ENCODE measurements around the gene TEX11. TPM values are rescaled to one million over a fixed set of nuclear protein-coding genes. Genes with fewer than 3 reads are reported as not detected.
"Not testable (repeated sequence)": the region's sequence is repeated elsewhere in the genome, so short reads cannot be mapped to it uniquely, and the experiment has no call there.

TEX11 gene
- not detected for total RNA-seq

GRCh38 chrX:70908541-70908940 lies at the start of gene TEX11:
Gene TEX11, minus strand, starts transcription at chrX:70908711. Its CDS starts 922 bp downstream, at chrX:70907789.
- H3K36me3 Mint-ChIP-seq: no peaks in the 10 kb centered on the region
- no peak for ATAC-seq
- DNase-seq (ENCODE audit: low spot score in 2 of 2): no peak
- peak within 1 kb of the TSS in 1 of 2 donors; percentile 62 for H3K27ac Mint-ChIP-seq
- H3K9me3 Mint-ChIP-seq: no peaks in the 10 kb centered on the region

GRCh38 chrX:70954871-70955270 lies 46.4 kb upstream of the TEX11 start:
- H3K36me3 Mint-ChIP-seq: no peaks in the 10 kb centered on the region
- no peaks in the 10 kb centered on the region for H3K9me3 Mint-ChIP-seq
- no peak overlapping the region for H3K27ac Mint-ChIP-seq
- ATAC-seq (no peak), DNase-seq (ENCODE audit: low spot score in 2 of 2) (no peak)

- no peaks in the 10 kb centered on the region for H3K9me3 Mint-ChIP-seq
- DNase-seq (ENCODE audit: low spot score in 2 of 2): no peak
- H3K36me3 Mint-ChIP-seq: no peaks in the 10 kb centered on the region
- no peak overlapping the region for H3K27ac Mint-ChIP-seq
- ATAC-seq: no peak
Measured at GRCh38 chrX:70924294-70924911, 15.9 kb upstream of the TEX11 start.

- ATAC-seq: no peak
- DNase-seq (ENCODE audit: low spot score in 2 of 2): no peak
- H3K9me3 Mint-ChIP-seq: no peaks in the 10 kb centered on the region
- H3K36me3 Mint-ChIP-seq: no peaks in the 10 kb centered on the region
- H3K27ac Mint-ChIP-seq: no peak overlapping the region
Measured at GRCh38 chrX:70922774-70923473, 14.4 kb upstream of the TEX11 start.

GRCh38 chrX:70921709-70922352 lies 13.3 kb upstream of the TEX11 start:
- no peak overlapping the region for H3K27ac Mint-ChIP-seq
- H3K9me3 Mint-ChIP-seq: no peaks in the 10 kb centered on the region
- ATAC-seq: no peak
- no peaks in the 10 kb centered on the region for H3K36me3 Mint-ChIP-seq
- no peak for DNase-seq (ENCODE audit: low spot score in 2 of 2)

GRCh38 chrX:70916754-70917153 lies 8.2 kb upstream of the TEX11 start:
- ATAC-seq: peak; percentile 59 to 63
- H3K9me3 Mint-ChIP-seq: no peaks in the 10 kb centered on the region

GRCh38 chrX:70907900-70908299 lies 611 bp downstream of the TEX11 start:
- ATAC-seq (no peak), DNase-seq (ENCODE audit: low spot score in 2 of 2) (no peak)
- no peaks in the 10 kb centered on the region for H3K9me3 Mint-ChIP-seq
- H3K36me3 Mint-ChIP-seq: no peaks in the 10 kb centered on the region
- H3K27ac Mint-ChIP-seq: no peak overlapping the region

More at GRCh38 chrX:70916754-70917153, 8.2 kb upstream of the TEX11 start:
- Mint-ChIP-seq H3K27ac (no peak overlapping the region), H3K36me3 (no peaks in the 10 kb centered on the region)
- no peak for DNase-seq (ENCODE audit: low spot score in 2 of 2)

- ATAC-seq (no peak), DNase-seq (ENCODE audit: low spot score in 2 of 2) (no peak)
- Mint-ChIP-seq H3K27ac (no peak overlapping the region), H3K9me3 (no peaks in the 10 kb centered on the region), H3K36me3 (no peaks in the 10 kb centered on the region)
Measured at GRCh38 chrX:70901465-70901864, 7.0 kb downstream of the TEX11 start.

- not testable (repeated sequence) for ATAC-seq
Measured at GRCh38 chrX:70890441-70890840, 18.1 kb downstream of the TEX11 start.

GRCh38 chrX:70878902-70879301 lies 29.6 kb downstream of the TEX11 start:
- DNase-seq (ENCODE audit: low spot score in 2 of 2) (no peak), ATAC-seq (no peak)
- Mint-ChIP-seq H3K27ac (no peak overlapping the region), H3K36me3 (no peaks in the 10 kb centered on the region), H3K9me3 (no peaks in the 10 kb centered on the region)

More at GRCh38 chrX:70890441-70890840, 18.1 kb downstream of the TEX11 start:
- H3K27ac Mint-ChIP-seq; DNase-seq (ENCODE audit: low spot score in 2 of 2); H3K9me3 Mint-ChIP-seq; H3K36me3 Mint-ChIP-seq: not testable (repeated sequence)

- no peaks in the 10 kb centered on the region for H3K36me3 Mint-ChIP-seq
- H3K27ac Mint-ChIP-seq: no peak overlapping the region
- DNase-seq (ENCODE audit: low spot score in 2 of 2) (no peak), ATAC-seq (no peak)
- no peaks in the 10 kb centered on the region for H3K9me3 Mint-ChIP-seq
Measured at GRCh38 chrX:70852294-70852693, 56.2 kb downstream of the TEX11 start.

- H3K9me3 Mint-ChIP-seq; H3K27ac Mint-ChIP-seq; DNase-seq (ENCODE audit: low spot score in 2 of 2); ATAC-seq; H3K36me3 Mint-ChIP-seq: not testable (repeated sequence)
Measured at GRCh38 chrX:70844081-70844480, 64.4 kb downstream of the TEX11 start.

GRCh38 chrX:70843620-70844019 lies 64.9 kb downstream of the TEX11 start:
- H3K27ac Mint-ChIP-seq; ATAC-seq; DNase-seq (ENCODE audit: low spot score in 2 of 2); H3K36me3 Mint-ChIP-seq; H3K9me3 Mint-ChIP-seq: not testable (repeated sequence)

GRCh38 chrX:70834589-70834988 lies 73.9 kb downstream of the TEX11 start:
- Mint-ChIP-seq H3K9me3 (no peaks in the 10 kb centered on the region), H3K36me3 (no peaks in the 10 kb centered on the region), H3K27ac (no peak overlapping the region)
- DNase-seq (ENCODE audit: low spot score in 2 of 2) (no peak), ATAC-seq (no peak)

GRCh38 chrX:70826715-70827114 lies 81.8 kb downstream of the TEX11 start:
- no peak overlapping the region for H3K27ac Mint-ChIP-seq
- H3K9me3 Mint-ChIP-seq: no peaks in the 10 kb centered on the region
- no peak for DNase-seq (ENCODE audit: low spot score in 2 of 2)
- ATAC-seq: no peak
- H3K36me3 Mint-ChIP-seq: no peaks in the 10 kb centered on the region

GRCh38 chrX:70825366-70825765 lies 83.1 kb downstream of the TEX11 start:
- Mint-ChIP-seq H3K36me3 (no peaks in the 10 kb centered on the region), H3K9me3 (no peaks in the 10 kb centered on the region), H3K27ac (no peak overlapping the region)
- ATAC-seq (no peak), DNase-seq (ENCODE audit: low spot score in 2 of 2) (no peak)

All from activated naive CD4-positive, alpha-beta T cell treated with anti-CD3 and anti-CD28 coated beads, Interleukin-2, amount 50 U/mL, for 72 hours (primary cell).